Stimulated activated naive CD8-positive, alpha-beta T cell treated with anti-CD3 and anti-CD28 coated beads, Interleukin-15, amount 100 ng/mL, for 72 hours (primary cell): Measurements from ENCODE around the gene SRSF1.
"Not testable (repeated sequence)": the region's sequence is repeated elsewhere in the genome, so short reads cannot be mapped to it uniquely, and the experiment has no call there.

ENCODE experiments used
- ATAC-seq: fragments of 150-1000 bp; cut with Tn5 transposase; 2 replicates; pipeline ENCODE4 v1.10.0; 2021; ENCODE audit warnings: mild to moderate bottlenecking, moderate library complexity
- DNase-seq, 2 donors: peaks; one replicate each; pipeline ENCODE4 v3.0.0; 2021 to 2022
- H3K27ac Mint-ChIP-seq, 2 donors: one replicate each; pipeline ENCODE4 v1.8.0; 2022; ENCODE audit warnings: mild to moderate bottlenecking in 2 of 2, mixed read lengths in 2 of 2, moderate library complexity in 2 of 2
- H3K27me3 Mint-ChIP-seq: one replicate; pipeline ENCODE4 v1.8.0; 2022; ENCODE audit warnings: mixed read lengths
- H3K4me1 Mint-ChIP-seq: one replicate; pipeline ENCODE4 v1.8.0; 2022; ENCODE audit warnings: mild to moderate bottlenecking, mixed read lengths
- H3K4me3 Mint-ChIP-seq, 2 donors: one replicate each; pipeline ENCODE4 v1.8.0; 2022; ENCODE audit warnings: mild to moderate bottlenecking in 2 of 2, mixed read lengths in 2 of 2, moderate library complexity in 1 of 2
- H3K9me3 Mint-ChIP-seq, 2 donors: one replicate each; pipeline ENCODE4 v1.8.0; 2022; ENCODE audit warnings: mixed read lengths in 2 of 2

The SRSF1 gene

GRCh38 chr17:57966875-57967274 is 40.2 kb downstream of the SRSF1 start:
- Mint-ChIP-seq H3K4me3 (no peak overlapping the region), H3K27me3 (peaks cover 8% of the 10 kb centered on the region), H3K27ac (no peak overlapping the region), H3K9me3 (no peaks in the 10 kb centered on the region), H3K4me1 (no peaks in the 10 kb centered on the region)
- ATAC-seq (no peak), DNase-seq (no peak)

DNA sequence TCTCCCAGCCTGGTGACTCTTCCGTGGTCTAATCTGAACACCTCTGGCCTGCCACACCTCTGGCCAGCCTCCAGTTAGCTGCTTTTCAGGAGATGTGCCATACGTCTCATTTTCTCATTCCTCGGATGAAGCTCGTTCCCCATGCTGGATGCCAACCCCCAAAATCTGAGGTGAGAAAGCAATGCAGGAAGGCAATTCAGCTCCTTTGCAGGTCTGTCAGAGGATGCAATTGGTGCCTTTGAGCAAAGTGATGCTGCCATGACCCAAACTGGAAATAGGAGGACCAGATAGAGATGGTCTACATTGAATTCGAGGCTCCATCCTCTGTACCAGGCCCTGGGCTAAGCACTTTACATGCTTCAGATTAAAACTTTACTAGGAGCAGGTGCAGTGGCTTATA is 40.8 kb downstream of the SRSF1 start:
- DNase-seq (no peak), ATAC-seq (no peak)

DNA sequence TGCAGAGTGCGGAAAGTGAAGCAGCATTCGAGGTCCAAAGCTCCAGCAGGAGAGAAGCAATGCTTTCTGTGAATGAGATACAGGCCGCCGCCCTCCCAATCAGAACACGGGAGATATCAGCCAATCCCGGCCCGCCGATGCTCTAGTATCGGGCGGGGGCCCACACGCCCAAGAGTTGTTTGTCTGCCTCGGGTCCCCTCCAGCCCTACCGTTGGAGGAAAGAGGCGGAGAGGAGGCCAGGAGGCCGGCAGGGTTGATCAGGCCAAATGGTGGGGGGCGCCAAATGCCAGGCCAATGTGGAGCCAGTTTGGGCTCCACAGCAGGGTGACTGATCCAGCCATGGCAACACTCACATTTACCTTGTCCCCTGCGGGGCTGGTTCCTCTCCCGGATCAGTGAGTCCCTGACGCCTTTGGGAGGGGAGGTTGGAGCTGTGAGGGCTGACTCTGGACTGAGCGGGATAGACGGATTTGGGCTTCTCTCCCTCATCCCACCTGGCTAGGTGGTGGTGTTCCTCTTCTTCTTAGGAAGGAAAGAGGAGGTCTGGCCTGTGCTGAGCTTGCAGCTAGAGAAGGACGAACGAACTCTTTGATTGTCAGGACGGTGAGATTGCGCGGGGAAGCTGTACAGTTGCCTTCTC is 41.4 kb downstream of the SRSF1 start:
- ATAC-seq (no peak), DNase-seq (no peak)
- Mint-ChIP-seq H3K9me3 (no peaks in the 10 kb centered on the region), H3K4me1 (no peaks in the 10 kb centered on the region), H3K27ac (no peak overlapping the region), H3K27me3 (peaks cover 9% of the 10 kb centered on the region), H3K4me3 (no peak overlapping the region)

More for the DNA sequence above, 40.8 kb downstream of the SRSF1 start:
- Mint-ChIP-seq H3K27me3 (peaks cover 9% of the 10 kb centered on the region), H3K9me3 (no peaks in the 10 kb centered on the region), H3K4me3 (no peak overlapping the region), H3K27ac (no peak overlapping the region), H3K4me1 (no peaks in the 10 kb centered on the region)

GRCh38 chr17:57963149-57963511 is 43.9 kb downstream of the SRSF1 start:
- Mint-ChIP-seq H3K9me3 (no peaks in the 10 kb centered on the region), H3K27me3 (peaks cover 24% of the 10 kb centered on the region), H3K27ac (no peak overlapping the region), H3K4me1 (no peaks in the 10 kb centered on the region), H3K4me3 (no peak overlapping the region)
- ATAC-seq (no peak), DNase-seq (no peak)

GRCh38 chr17:57962279-57963148 is 44.5 kb downstream of the SRSF1 start:
- H3K4me3 Mint-ChIP-seq = no peak overlapping the region
- H3K4me1 Mint-ChIP-seq = peaks cover 2% of the 10 kb centered on the region
- peaks cover 31% of the 10 kb centered on the region for H3K27me3 Mint-ChIP-seq
- H3K9me3 Mint-ChIP-seq = no peaks in the 10 kb centered on the region
- ATAC-seq (no peak), DNase-seq (no peak)
- H3K27ac Mint-ChIP-seq = peak overlapping the region in 1 of 2 donors; percentile 3

DNA sequence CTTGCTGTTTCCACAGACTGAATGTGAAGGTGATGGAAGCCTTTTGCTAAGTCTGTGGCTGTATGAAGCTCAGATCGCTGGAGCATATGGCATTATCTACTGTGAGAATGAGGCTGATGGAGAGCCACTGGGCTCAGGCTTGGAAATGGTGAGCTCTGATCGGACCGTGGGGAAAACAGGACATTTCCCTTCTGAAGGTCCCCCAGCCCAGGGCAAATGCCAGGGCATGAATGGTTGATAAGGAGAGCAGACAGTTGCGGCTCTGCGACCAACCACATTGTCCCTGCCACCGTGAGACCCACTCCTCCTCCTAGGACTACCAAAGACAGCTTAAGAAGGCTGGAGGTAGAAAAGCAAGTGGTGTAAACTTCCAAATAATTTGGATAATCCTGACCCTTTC is 47.1 kb downstream of the SRSF1 start:
- H3K9me3 Mint-ChIP-seq = no peaks in the 10 kb centered on the region
- no peak overlapping the region for H3K27ac Mint-ChIP-seq
- peaks cover 23% of the 10 kb centered on the region for H3K4me1 Mint-ChIP-seq
- peaks cover 53% of the 10 kb centered on the region for H3K27me3 Mint-ChIP-seq
- DNase-seq (no peak), ATAC-seq (no peak)
- H3K4me3 Mint-ChIP-seq = no peak overlapping the region

DNA sequence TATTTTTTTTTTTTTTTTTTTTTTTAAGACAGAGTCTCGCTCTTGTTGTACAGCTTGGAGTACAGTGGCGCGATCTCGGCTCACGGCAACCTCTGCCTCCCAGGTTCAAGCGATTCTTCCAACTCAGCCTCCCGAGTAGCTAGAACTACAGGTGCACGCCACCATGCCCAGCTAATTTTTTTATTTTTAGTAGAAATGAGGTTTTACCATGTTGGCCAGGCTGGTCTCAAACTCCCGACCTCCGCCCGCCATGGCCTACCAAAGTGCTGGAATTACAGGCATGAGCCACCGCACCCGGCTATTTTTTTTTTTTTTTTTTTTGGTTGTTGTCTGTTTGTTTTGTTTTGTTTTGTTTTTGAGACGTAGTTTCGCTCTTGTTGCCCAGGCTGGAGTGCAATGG is 48.7 kb downstream of the SRSF1 start:
- not testable (repeated sequence) for H3K9me3 Mint-ChIP-seq, H3K27ac Mint-ChIP-seq, DNase-seq, ATAC-seq, H3K4me3 Mint-ChIP-seq
- H3K27me3 Mint-ChIP-seq = peaks cover 64% of the 10 kb centered on the region
- H3K4me1 Mint-ChIP-seq = peaks cover 29% of the 10 kb centered on the region

DNA sequence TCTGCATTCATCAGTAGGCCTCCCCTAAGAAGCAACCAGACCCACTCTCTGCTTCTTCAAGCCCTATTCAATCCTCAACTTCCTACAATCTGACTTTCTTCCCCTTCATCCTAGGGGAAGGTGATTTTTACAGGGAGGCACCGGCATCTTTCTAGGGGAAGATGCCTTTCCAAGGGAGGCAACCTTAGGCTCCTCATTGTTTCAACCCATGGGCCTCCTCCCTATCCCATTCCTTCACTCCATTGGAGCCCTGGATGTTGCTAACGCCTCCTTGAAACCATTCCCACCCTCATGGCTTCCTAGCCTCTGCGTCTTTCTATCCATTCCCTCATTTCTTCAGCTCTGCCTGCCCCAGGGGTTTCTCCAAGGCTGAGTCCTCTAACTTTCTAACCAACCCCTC is 49.2 kb downstream of the SRSF1 start:
- no peak for ATAC-seq
- peaks cover 69% of the 10 kb centered on the region for H3K27me3 Mint-ChIP-seq
- H3K4me3 Mint-ChIP-seq = no peak overlapping the region
- H3K27ac Mint-ChIP-seq = no peak overlapping the region
- peaks cover 34% of the 10 kb centered on the region for H3K4me1 Mint-ChIP-seq
- DNase-seq = no peak
- H3K9me3 Mint-ChIP-seq = no peaks in the 10 kb centered on the region

GRCh38 chr17:57957120-57957850 is 49.8 kb downstream of the SRSF1 start:
- H3K9me3 Mint-ChIP-seq = no peaks in the 10 kb centered on the region
- H3K4me1 Mint-ChIP-seq = peaks cover 40% of the 10 kb centered on the region
- no peak overlapping the region for H3K27ac Mint-ChIP-seq
- DNase-seq = no peak
- H3K27me3 Mint-ChIP-seq = peaks cover 72% of the 10 kb centered on the region
- ATAC-seq = no peak
- H3K4me3 Mint-ChIP-seq = no peak overlapping the region

DNA sequence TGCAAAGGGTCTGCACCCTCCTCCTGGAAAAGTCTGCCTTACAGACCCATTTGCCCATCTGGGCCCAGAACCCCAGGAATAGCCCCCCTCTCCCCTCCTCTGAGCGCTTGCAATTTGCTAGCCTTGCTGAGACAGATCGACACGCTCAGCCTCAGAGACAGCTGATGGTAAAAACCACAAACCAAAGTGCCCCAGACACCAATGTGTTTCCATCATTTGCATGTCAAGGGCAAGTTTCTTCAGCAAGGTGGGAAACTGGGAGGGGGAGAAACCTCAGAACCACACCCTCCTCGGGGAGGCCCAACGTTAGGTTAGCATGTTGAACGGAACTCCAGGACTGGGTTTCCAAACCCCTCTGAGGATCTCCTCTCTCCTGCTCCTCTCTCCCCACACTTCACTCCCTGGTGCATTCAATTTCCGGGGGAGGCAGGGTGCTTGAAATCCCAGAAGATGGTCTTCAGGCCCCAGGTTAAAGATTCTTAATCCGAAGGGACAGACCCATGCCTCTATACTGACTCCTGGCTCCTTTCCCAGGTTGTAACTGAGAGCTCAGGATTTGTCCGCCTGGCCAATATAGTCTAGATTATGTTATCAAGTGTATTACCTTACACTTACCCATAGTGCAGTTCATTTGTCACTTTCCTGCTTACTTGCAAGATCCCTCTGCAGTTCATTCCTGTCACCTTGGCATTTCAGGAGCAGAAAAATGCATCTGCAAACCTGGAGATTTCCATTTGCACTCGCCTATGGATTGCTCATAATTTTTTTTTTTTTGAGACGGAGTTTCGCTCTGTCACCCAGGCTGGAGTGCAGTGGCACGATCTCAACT is 50.5 kb downstream of the SRSF1 start:
- Mint-ChIP-seq H3K9me3 (no peaks in the 10 kb centered on the region), H3K27me3 (peaks cover 68% of the 10 kb centered on the region), H3K27ac (peak overlapping the region; percentile 42 to 44), H3K4me3 (peak overlapping the region; percentile 69 to 72), H3K4me1 (peaks cover 43% of the 10 kb centered on the region)
- DNase-seq (peak; percentile 40 to 53), ATAC-seq (peak; percentile 80)

DNA sequence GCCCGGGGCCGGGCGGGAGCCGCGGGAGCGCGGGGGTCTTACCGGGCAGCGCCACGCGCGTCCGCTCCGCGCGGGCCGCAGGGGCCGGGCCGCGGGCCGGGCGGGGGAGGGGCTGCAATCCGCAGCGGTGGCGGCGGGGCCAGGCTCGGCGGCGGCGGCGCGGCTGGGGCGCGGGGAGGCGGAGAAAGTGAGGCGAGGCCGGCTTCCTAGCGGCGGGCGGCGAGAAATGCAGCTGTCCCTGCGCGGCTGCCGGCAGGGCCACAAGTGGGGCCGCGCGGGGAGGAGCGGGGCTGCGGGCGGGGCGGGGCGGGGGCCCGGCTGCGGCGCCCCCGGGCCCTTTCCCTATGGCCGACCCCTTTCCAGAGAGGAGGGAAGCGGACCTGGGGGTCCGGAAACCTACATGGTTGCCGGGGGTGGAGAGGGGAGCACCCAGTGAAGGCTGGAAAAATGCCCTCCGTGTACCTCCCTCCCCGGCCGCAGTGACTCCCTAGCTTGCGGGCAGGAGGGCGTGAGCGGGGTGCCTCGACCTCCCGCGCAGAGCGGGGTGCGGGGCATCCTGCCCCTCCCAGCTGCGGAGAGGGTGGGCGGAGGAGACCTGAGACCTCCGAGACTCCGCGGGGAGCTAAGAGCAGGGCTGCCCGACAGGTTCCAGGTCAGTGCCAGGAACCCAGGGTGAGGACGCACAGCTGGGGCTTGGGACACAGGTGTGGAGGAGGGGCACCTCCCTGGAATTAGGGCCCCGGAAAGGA is 51.7 kb downstream of the SRSF1 start, which contains the start of gene CUEDC1:
Gene CUEDC1, minus strand, starts transcription at position 230 of the 749 bp plus-strand sequence. CDS start 69,848 bp downstream, outside the sequence.
- H3K4me1 Mint-ChIP-seq = peaks cover 54% of the 10 kb centered on the region
- no peaks in the 10 kb centered on the region for H3K9me3 Mint-ChIP-seq
- peak; percentile 58 to 60 for DNase-seq
- peak within 1 kb of the TSS; percentile 69 to 73 for H3K4me3 Mint-ChIP-seq
- H3K27me3 Mint-ChIP-seq = peaks cover 68% of the 10 kb centered on the region
- H3K27ac Mint-ChIP-seq = peak within 1 kb of the TSS in 1 of 2 donors; percentile 44
- ATAC-seq = peak; percentile 78

GRCh38 chr17:57954397-57955182 is 52.5 kb downstream of the SRSF1 start:
- no peak overlapping the region for H3K27ac Mint-ChIP-seq
- peak overlapping the region; percentile 64 to 73 for H3K4me3 Mint-ChIP-seq
- H3K27me3 Mint-ChIP-seq = peaks cover 66% of the 10 kb centered on the region
- H3K4me1 Mint-ChIP-seq = peaks cover 59% of the 10 kb centered on the region
- peak; percentile 20 for ATAC-seq
- DNase-seq = no peak
- no peaks in the 10 kb centered on the region for H3K9me3 Mint-ChIP-seq

GRCh38 chr17:57953705-57954396 is 53.2 kb downstream of the SRSF1 start:
- no peak overlapping the region for H3K27ac Mint-ChIP-seq
- DNase-seq (no peak), ATAC-seq (no peak)
- H3K4me1 Mint-ChIP-seq = peaks cover 64% of the 10 kb centered on the region
- peak overlapping the region; percentile 64 to 73 for H3K4me3 Mint-ChIP-seq
- no peaks in the 10 kb centered on the region for H3K9me3 Mint-ChIP-seq
- peaks cover 59% of the 10 kb centered on the region for H3K27me3 Mint-ChIP-seq
